Measurements from ENCODE around the gene SLC8A1.

- no peak for TF ChIP-seq POLR2AphosphoS5 (IDR thresholded peaks at IDR 0.05; ENCODE audit: low read depth)
- TF ChIP-seq, protein P1, sequence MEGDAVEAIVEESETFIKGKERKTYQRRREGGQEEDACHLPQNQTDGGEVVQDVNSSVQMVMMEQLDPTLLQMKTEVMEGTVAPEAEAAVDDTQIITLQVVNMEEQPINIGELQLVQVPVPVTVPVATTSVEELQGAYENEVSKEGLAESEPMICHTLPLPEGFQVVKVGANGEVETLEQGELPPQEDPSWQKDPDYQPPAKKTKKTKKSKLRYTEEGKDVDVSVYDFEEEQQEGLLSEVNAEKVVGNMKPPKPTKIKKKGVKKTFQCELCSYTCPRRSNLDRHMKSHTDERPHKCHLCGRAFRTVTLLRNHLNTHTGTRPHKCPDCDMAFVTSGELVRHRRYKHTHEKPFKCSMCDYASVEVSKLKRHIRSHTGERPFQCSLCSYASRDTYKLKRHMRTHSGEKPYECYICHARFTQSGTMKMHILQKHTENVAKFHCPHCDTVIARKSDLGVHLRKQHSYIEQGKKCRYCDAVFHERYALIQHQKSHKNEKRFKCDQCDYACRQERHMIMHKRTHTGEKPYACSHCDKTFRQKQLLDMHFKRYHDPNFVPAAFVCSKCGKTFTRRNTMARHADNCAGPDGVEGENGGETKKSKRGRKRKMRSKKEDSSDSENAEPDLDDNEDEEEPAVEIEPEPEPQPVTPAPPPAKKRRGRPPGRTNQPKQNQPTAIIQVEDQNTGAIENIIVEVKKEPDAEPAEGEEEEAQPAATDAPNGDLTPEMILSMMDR (IDR thresholded peaks at IDR 0.05; ENCODE audit: insufficient read depth, low read length): no peak
These were observed 99.7 kb downstream of the SLC8A1 start for GRCh38 chr2:40352041-40352702.

Measured in HL-60 (cell line).